Measurements from ENCODE around the gene SCGN.

DNA sequence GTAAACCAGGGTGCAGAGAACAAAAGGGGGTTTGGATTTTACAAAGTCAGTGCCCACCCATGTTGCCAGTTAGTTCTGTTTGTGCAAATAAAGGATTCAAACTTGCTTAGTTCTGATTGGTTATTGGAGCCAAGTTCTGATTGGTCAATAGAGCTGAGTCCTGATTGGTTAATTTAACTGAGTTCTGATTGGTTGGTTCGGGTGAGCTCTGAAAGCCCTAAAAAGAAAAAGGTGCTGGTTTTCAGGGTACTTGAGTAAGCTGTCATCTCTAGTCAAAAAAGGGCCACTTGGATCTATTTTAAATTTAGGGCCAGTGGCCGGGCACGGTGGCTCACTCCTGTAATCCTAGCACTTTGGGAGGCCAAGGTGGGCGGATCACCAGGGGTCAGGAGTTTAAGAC is 47.6 kb downstream of the SCGN start:
- TF ChIP-seq, protein P1, sequence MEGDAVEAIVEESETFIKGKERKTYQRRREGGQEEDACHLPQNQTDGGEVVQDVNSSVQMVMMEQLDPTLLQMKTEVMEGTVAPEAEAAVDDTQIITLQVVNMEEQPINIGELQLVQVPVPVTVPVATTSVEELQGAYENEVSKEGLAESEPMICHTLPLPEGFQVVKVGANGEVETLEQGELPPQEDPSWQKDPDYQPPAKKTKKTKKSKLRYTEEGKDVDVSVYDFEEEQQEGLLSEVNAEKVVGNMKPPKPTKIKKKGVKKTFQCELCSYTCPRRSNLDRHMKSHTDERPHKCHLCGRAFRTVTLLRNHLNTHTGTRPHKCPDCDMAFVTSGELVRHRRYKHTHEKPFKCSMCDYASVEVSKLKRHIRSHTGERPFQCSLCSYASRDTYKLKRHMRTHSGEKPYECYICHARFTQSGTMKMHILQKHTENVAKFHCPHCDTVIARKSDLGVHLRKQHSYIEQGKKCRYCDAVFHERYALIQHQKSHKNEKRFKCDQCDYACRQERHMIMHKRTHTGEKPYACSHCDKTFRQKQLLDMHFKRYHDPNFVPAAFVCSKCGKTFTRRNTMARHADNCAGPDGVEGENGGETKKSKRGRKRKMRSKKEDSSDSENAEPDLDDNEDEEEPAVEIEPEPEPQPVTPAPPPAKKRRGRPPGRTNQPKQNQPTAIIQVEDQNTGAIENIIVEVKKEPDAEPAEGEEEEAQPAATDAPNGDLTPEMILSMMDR (IDR thresholded peaks at IDR 0.05): no peak
- TF ChIP-seq POLR2A (IDR thresholded peaks at IDR 0.05): no peak
